ACC112 (cell line): ENCODE measurements around the gene UNC93B1.
"Not testable (repeated sequence)": the region's sequence is repeated elsewhere in the genome, so short reads cannot be mapped to it uniquely, and the experiment has no call there.

ENCODE experiments used
- H2AFZ ChIP-seq: fragments of 200-600 bp; sonication (generic); one replicate; pipeline ENCODE4 v1.6.0; 2017; ENCODE audit warnings: antibody characterized with exemption, low read length; ENCODE audit not compliant: unreplicated experiment
- H3K27ac ChIP-seq: fragments of 200-600 bp; sonication (generic); 2 replicates; pipeline ENCODE4 v1.5.1; 2014; ENCODE audit warnings: low read depth, mild to moderate bottlenecking, antibody characterized with exemption, low read length, moderate library complexity
- H3K27me3 ChIP-seq: fragments of 200-600 bp; sonication (generic); 2 replicates; pipeline ENCODE4 v1.6.1; 2014; ENCODE audit warnings: mild to moderate bottlenecking, antibody characterized with exemption, low read length, moderate library complexity, mixed read lengths; ENCODE audit not compliant: insufficient read depth
- H3K36me3 ChIP-seq: fragments of 200-600 bp; sonication (generic); 2 replicates; pipeline ENCODE4 v1.6.1; 2016; ENCODE audit warnings: mild to moderate bottlenecking, antibody characterized with exemption, low read length, moderate library complexity, mixed read lengths; ENCODE audit not compliant: insufficient read depth
- H3K4me1 ChIP-seq: fragments of 200-600 bp; sonication (generic); one replicate; pipeline ENCODE4 v1.6.1; 2016; ENCODE audit warnings: low read length, mixed read lengths; ENCODE audit not compliant: insufficient read depth, unreplicated experiment, control insufficient read depth
- H3K4me3 ChIP-seq: fragments of 200-600 bp; sonication (generic); 2 replicates; pipeline ENCODE4 v1.5.1; 2014; ENCODE audit warnings: mild to moderate bottlenecking, low read depth, low read length
- H3K79me2 ChIP-seq: fragments of 200-600 bp; sonication (generic); one replicate; pipeline ENCODE4 v1.6.0; 2016; ENCODE audit warnings: low read length; ENCODE audit not compliant: control insufficient read depth, unreplicated experiment, insufficient read depth

UNC93B1 gene

GRCh38 chr11:67947785-67948184 lies 56.1 kb downstream of the UNC93B1 start:
- H3K4me3 ChIP-seq, H3K27ac ChIP-seq, H3K36me3 ChIP-seq, H3K4me1 ChIP-seq, H3K79me2 ChIP-seq, H3K27me3 ChIP-seq, H2AFZ ChIP-seq: not testable (repeated sequence)

- not testable (repeated sequence) for H3K36me3 ChIP-seq, H3K27ac ChIP-seq, H3K4me1 ChIP-seq
These were observed 57.5 kb downstream of the UNC93B1 start for GRCh38 chr11:67946403-67946802.

GRCh38 chr11:67943406-67943805 lies 60.5 kb downstream of the UNC93B1 start:
- H3K27ac ChIP-seq = not testable (repeated sequence)

More at GRCh38 chr11:67946403-67946802, 57.5 kb downstream of the UNC93B1 start:
- not testable (repeated sequence) for H2AFZ ChIP-seq, H3K27me3 ChIP-seq, H3K4me3 ChIP-seq, H3K79me2 ChIP-seq

More at GRCh38 chr11:67943406-67943805, 60.5 kb downstream of the UNC93B1 start:
- H3K4me3 ChIP-seq, H3K27me3 ChIP-seq, H3K36me3 ChIP-seq, H2AFZ ChIP-seq, H3K4me1 ChIP-seq, H3K79me2 ChIP-seq: not testable (repeated sequence)
